NCI-H748 (cell line): ENCODE measurements around the gene MTHFR.
A peak's percentile ranks its signal among the peaks of the same experiment; 100 is the strongest.

Experiments used
- DNase-seq: peaks from one replicate; lab custom pipeline; 2025; ENCODE audit not compliant: unreplicated experiment; lab: John Stamatoyannopoulos, UW

Gene MTHFR

DNA sequence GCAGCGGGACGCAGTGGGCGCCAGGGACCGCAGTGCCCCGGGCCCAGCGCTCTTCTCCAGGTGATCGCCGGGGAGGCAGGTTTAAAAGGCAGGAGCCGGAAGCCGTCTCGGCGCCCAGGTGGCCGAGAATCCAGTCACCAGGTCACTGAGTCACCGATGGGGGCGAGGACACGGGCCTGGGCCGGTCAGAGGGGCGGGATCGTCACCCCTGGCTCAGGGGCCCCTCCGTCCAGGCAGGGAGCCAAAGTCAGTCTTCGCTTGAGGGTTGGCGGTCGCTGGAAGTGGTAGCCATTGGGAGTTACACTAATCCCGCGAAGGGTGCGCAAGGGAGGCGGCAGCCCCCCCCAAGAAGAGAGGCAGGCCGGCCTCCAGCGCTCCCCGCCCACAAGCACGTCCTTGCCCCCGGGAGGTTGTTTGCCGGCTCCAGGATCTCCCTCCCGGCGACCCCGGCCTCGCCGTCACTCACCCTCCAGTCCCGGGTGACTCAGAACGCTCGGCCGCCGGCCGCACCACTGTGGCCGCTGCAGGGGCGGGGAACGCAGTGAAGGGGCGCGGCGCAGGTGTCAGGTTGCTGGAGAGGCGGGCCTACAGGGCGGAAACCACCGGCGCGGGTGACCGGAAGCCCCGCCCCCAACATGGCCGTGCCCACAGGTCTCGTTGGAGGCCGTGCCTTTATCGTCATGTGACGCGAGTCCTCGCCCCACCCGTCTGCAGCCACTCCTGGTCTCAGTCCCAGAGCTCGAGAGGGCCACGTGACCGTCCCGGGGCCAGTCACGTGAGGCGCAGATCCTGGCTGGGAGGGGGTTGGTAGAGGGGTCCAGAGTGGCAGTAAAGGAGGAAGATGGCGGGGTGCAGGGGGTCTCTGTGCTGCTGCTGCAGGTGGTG lies at the start of gene MTHFR, which contains the start of gene CLCN6:
Gene MTHFR, minus strand, starts transcription at position 543 of the 885 bp plus-strand sequence. CDS start 2,848 bp downstream, outside the sequence.
Gene CLCN6, plus strand, starts transcription at position 770 of the 885 bp plus-strand sequence. Its CDS starts 72 bp downstream, at position 842.
- peak; percentile 98 for DNase-seq

GRCh38 chr1:11855430-11855829 lies 49.7 kb upstream of the MTHFR start:
- no peak for DNase-seq

GRCh38 chr1:11854519-11854918 lies 48.8 kb upstream of the MTHFR start:
- DNase-seq = no peak

DNA sequence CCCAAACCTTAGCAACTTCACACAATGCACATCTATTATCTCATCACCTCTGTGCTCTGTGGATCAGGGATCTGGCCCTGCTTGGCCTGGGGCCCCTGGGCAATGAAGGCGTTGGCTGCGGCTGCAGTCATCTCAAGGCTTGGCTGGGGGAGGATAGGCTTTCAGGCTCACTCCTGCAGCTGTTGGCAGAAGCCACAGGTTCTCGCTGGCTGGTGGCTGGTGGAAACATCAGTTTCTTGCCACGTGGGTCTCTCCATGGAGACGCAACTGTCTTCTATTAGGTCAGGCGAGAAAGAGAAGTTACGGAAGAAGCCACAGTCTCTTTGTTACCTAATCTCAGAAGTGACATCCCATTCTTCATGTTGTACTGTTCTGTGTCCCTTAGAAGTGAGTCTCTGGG lies 45.4 kb upstream of the MTHFR start:
- no peak for DNase-seq

DNA sequence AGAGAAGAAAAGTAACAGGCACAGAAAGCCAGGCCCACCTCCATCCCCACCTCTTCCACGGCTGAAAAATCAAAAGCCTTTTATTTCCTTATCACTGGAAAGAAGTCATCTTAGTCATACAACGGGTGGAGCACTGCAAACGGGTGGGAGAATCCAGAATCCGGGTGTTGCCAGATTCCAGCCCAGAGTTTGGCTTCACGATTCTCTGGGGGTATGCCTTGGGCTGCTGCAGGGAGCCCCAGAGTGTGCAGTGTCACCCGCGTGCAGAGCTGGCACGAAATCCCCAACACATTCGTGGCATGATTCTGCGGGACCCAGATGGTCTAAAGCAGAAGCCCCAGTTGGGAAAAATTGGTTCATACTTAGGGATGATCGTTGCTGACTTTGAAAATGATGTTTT lies 44.4 kb upstream of the MTHFR start:
- no peak for DNase-seq

DNA sequence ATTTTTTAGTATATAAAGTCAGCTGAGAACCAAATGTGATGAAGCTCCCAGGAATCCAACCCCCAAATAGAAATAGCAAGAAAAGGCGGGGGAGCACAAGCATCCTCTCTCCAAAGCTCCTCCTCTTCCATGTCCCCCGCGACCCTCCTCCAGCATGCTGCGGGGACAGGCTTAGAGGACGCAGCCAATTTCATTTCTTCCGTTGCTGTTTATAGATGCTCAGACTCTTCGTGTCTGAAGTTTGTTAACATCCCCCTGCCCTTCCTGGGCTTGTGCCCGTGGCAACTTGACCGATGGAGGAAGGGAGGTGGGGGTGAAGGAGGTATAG lies 42.6 kb upstream of the MTHFR start:
- no peak for DNase-seq

- peak; percentile 76 for DNase-seq
Measured at GRCh38 chr1:11847667-11848372, 42.1 kb upstream of the MTHFR start, which contains the start of gene NPPA. Gene NPPA (minus strand): TSS chr1:11847783. CDS start chr1:11847684, 99 bp downstream.

- peak; percentile 5 for DNase-seq
Measured at GRCh38 chr1:11845641-11846335, 40.0 kb upstream of the MTHFR start.

GRCh38 chr1:11842154-11843041 lies 36.6 kb upstream of the MTHFR start:
- no peak for DNase-seq

GRCh38 chr1:11841245-11842153 lies 35.7 kb upstream of the MTHFR start:
- DNase-seq = peak; percentile 31

DNA sequence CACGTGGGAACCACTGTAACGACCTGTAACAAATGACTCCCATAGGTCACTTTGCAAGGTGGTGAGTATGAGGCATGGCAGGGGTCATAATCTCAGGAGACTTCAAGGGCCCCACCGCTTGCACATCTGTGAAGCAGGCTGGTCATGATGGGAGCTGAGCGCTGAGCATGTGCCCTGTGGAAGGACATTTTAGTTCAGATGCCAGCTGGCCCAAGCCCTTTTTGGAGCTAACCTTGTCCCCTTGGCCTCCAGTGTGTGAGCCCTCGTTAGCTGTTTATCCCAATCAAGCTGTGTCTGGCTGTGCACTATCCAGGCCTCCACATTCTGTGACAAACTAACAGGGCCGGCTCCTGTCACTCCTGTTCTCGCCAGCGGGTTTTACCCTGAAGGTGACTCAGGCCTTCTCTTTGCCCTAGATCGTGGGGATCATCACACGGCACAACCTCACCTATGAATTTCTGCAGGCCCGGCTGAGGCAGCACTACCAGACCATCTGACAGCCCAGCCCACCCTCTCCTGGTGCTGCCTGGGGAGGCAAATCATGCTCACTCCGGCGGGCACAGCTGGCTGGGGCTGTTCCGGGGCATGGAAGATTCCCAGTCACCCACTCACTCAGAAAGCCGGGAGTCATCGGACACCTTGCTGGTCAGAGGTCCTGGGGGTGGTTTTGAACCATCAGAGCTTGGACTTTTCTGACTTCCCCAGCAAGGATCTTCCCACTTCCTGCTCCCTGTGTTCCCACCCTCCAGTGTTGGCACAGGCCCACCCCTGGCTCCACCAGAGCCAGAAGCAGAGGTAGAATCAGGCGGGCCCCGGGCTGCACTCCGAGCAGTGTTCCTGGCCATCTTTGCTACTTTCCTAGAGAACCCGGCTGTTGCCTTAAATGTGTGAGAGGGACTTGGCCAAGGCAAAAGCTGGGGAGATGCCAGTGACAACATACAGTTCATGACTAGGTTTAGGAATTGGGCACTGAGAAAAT lies 34.3 kb upstream of the MTHFR start:
- no peak for DNase-seq

DNA sequence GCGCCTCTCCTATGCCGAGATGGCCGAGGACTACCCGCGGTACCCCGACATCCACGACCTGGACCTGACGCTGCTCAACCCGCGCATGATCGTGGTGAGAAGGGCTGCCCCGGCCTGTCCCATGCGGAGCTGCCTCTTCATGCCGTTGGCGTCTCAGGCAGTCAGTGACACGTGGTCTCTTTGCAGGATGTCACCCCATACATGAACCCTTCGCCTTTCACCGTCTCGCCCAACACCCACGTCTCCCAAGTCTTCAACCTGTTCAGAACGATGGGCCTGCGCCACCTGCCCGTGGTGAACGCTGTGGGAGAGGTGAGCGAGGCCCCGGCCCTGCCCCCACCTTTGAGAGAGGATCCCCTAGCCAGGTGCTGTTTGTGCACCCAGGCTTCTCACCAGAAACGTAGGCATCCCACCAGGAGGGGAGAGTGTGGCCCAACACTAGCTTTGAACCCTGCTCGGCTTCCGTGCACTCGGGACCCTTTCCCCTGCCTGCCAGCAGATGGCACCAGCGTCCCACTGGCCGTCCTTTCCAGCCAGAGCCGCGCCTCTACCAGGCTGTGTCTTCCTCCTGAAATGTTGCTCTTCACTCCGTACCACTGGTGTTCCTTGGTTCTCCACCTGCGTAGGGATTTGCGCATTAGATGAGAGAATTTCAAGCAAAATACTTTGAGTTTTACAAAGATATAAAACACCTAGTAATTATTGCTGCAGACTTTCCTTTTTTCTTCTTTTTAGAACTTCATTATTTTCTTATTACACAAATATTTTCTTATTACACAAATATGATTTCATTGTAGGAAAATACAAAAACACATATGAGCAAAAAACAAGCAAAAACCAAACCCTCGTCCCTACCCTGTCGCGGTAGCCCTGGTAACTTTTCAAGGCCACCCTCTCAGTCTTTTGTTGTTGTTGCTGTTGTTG lies 32.8 kb upstream of the MTHFR start:
- DNase-seq = peak; percentile 44

DNA sequence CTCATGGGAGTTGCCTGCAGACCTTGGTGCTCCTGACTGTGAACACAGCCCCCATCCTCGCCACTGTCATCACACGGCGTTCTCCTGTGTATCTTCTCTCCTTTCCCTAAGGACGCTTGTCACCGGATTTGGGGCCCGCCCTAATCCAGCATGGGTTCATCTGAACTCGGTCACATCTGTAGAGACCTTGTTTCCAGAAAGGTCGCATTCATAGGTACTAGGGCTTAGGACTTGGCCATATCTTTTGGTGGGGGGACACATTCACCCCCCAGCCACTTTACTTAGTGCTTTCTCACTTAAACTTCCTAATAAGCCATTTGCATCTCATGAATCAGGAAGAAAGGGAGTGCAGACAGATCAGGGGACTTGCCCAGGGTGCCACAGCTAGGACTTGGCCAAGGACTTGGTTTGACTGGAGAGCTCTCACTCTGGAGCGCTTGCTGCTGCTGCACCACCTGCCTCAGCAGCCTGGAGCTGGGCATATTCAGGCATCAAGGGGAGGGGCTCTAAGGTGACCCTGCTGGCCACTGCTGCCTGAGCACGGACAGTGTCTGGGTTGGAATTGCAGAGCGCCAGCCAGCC lies 32.1 kb upstream of the MTHFR start:
- DNase-seq = no peak

GRCh38 chr1:11836955-11837766 lies 31.4 kb upstream of the MTHFR start:
- no peak for DNase-seq

GRCh38 chr1:11835441-11836225 lies 29.9 kb upstream of the MTHFR start:
- no peak for DNase-seq
